Activated CD8-positive, alpha-beta T cell treated with anti-CD3 and anti-CD28 coated beads for 36 hours (primary cell): ENCODE measurements around the gene UBE3C. TPM values are rescaled to one million over a fixed set of nuclear protein-coding genes. Genes with fewer than 3 reads are reported as not detected.
"Not testable (repeated sequence)": the region's sequence is repeated elsewhere in the genome, so short reads cannot be mapped to it uniquely, and the experiment has no call there.

Source experiments
- ATAC-seq: fragments of 200-7000 bp; cut with Tn5 transposase; one replicate; pipeline ENCODE4 v1.10.0; 2021; ENCODE audit warnings: mild to moderate bottlenecking, moderate library complexity
- CTCF ChIA-PET: fragments of 350-600 bp; sonication (Branson Sonifier 250); formaldehyde crosslinking; loops from one replicate; lab custom pipeline; 2021; ENCODE audit warnings: antibody characterized with exemption; lab: Charles Lee
- POLR2A ChIA-PET: fragments of 350-600 bp; sonication (Branson Sonifier 250); formaldehyde crosslinking; loops from one replicate; lab custom pipeline; 2021; ENCODE audit warnings: antibody characterized with exemption; lab: Charles Lee
- DNase-seq: peaks from one replicate; pipeline ENCODE4 v3.0.0-alpha.2; 2020
- H3K27ac Mint-ChIP-seq: one replicate; pipeline ENCODE4 v1.8.0; 2021; ENCODE audit warnings: mild to moderate bottlenecking, mixed read lengths
- H3K27me3 Mint-ChIP-seq: one replicate; pipeline ENCODE4 v1.8.0; 2021; ENCODE audit warnings: mixed read lengths
- H3K36me3 Mint-ChIP-seq: one replicate; pipeline ENCODE4 v1.8.0; 2021; ENCODE audit warnings: low read depth, mixed read lengths
- H3K4me1 Mint-ChIP-seq: one replicate; pipeline ENCODE4 v1.8.0; 2021; ENCODE audit warnings: low read depth, mixed read lengths
- H3K4me3 Mint-ChIP-seq: one replicate; pipeline ENCODE4 v1.8.0; 2021; ENCODE audit warnings: mild to moderate bottlenecking, moderate library complexity, mixed read lengths
- H3K9me3 Mint-ChIP-seq: one replicate; pipeline ENCODE4 v1.8.0; 2021; ENCODE audit warnings: mixed read lengths
- CTCF ChIP-seq: fragments of 200-600 bp; IDR thresholded peaks from one replicate; pipeline ENCODE4 v1.8.0; 2022; ENCODE audit warnings: antibody characterized with exemption, mild to moderate bottlenecking
- intact Hi-C: fragments of 100-400 bp; cut with micrococcal nuclease; formaldehyde crosslinking; loops from one replicate; pipeline ENCODE4 v1.10.0; 2022
- total RNA-seq, 2 experiments: library from RNA; stranded (reverse); gene quantifications; one replicate each; pipeline ENCODE4 v1.2.3, GENCODE V29; 2021

The UBE3C gene
- total RNA-seq, 2 experiments from 2014 or later: 59.0 to 59.6 TPM

- intact Hi-C loops: no loop called here
- H3K36me3 Mint-ChIP-seq: peaks cover 24% of the 10 kb centered on the region
- H3K27me3 Mint-ChIP-seq: no peaks in the 10 kb centered on the region
- H3K9me3 Mint-ChIP-seq: no peaks in the 10 kb centered on the region
- no peak for TF ChIP-seq CTCF
- DNase-seq (peak; percentile 17), ATAC-seq (peak; percentile 39)
- H3K4me3 Mint-ChIP-seq: no peak overlapping the region
- peaks cover 64% of the 10 kb centered on the region for H3K4me1 Mint-ChIP-seq
- POLR2A ChIA-PET: interaction anchor here (0.6 to 1.9 kb wide), 6 partner anchors 9 to 1548 kb away, joined by 3 to 6 read pairs (median 3); partner anchors contain the start of gene UBE3C
- CTCF ChIA-PET: interaction anchor here (0.8 to 0.9 kb wide), 3 partner anchors 9 to 99 kb away, joined by 3 read pairs; no protein-coding TSS in a partner anchor
- H3K27ac Mint-ChIP-seq: peak overlapping the region; percentile 6
Measured at GRCh38 chr7:157151626-157152339, 13.1 kb downstream of the UBE3C start.

- H3K36me3 Mint-ChIP-seq: peaks cover 20% of the 10 kb centered on the region
- POLR2A ChIA-PET: interaction anchor here (0.6 to 1.9 kb wide), 3 partner anchors 9 to 1549 kb away, joined by 3 to 5 read pairs (median 3); no protein-coding TSS in a partner anchor
Measured at GRCh38 chr7:157152391-157152937, 13.7 kb downstream of the UBE3C start.

GRCh38 chr7:157153260-157153659 is 14.5 kb downstream of the UBE3C start:
- ATAC-seq (no peak), DNase-seq (no peak)
- ChIA-PET CTCF (no interaction called here), POLR2A (no interaction called here)
- Mint-ChIP-seq H3K4me1 (peaks cover 57% of the 10 kb centered on the region), H3K36me3 (peaks cover 19% of the 10 kb centered on the region), H3K27me3 (no peaks in the 10 kb centered on the region), H3K9me3 (no peaks in the 10 kb centered on the region), H3K27ac (no peak overlapping the region), H3K4me3 (no peak overlapping the region)
- intact Hi-C loops: no loop called here
- no peak for TF ChIP-seq CTCF

More at GRCh38 chr7:157152391-157152937, 13.7 kb downstream of the UBE3C start:
- Mint-ChIP-seq H3K9me3 (no peaks in the 10 kb centered on the region), H3K27ac (peak overlapping the region; percentile 6), H3K4me1 (peaks cover 61% of the 10 kb centered on the region), H3K4me3 (no peak overlapping the region), H3K27me3 (no peaks in the 10 kb centered on the region)
- no peak for ATAC-seq
- DNase-seq: no peak
- TF ChIP-seq CTCF: no peak
- intact Hi-C loops: no loop called here
- CTCF ChIA-PET: interaction anchor here (0.9 kb wide), 1 partner anchor 10 kb away, joined by 3 read pairs; no protein-coding TSS in a partner anchor

GRCh38 chr7:157155959-157156358 is 17.2 kb downstream of the UBE3C start:
- ChIA-PET POLR2A (interaction anchor here (0.6 to 1.0 kb wide), 2 partner anchors 21 to 1374 kb away, joined by 3 read pairs; no protein-coding TSS in a partner anchor), CTCF (no interaction called here)
- Mint-ChIP-seq H3K27ac (no peak overlapping the region), H3K27me3 (no peaks in the 10 kb centered on the region), H3K9me3 (no peaks in the 10 kb centered on the region), H3K36me3 (peaks cover 27% of the 10 kb centered on the region), H3K4me3 (no peak overlapping the region), H3K4me1 (peaks cover 57% of the 10 kb centered on the region)
- TF ChIP-seq CTCF: no peak
- ATAC-seq: no peak
- intact Hi-C loops: no loop called here
- no peak for DNase-seq

- no peaks in the 10 kb centered on the region for H3K9me3 Mint-ChIP-seq
- no peak for DNase-seq
- no peak for ATAC-seq
- H3K36me3 Mint-ChIP-seq: peaks cover 19% of the 10 kb centered on the region
- ChIA-PET POLR2A (no interaction called here), CTCF (interaction anchor here (0.9 to 1.4 kb wide), 3 partner anchors 17 to 92 kb away, joined by 3 read pairs; no protein-coding TSS in a partner anchor)
- no peak overlapping the region for H3K4me3 Mint-ChIP-seq
- intact Hi-C loops: no loop called here
- no peak for TF ChIP-seq CTCF
- no peak overlapping the region for H3K27ac Mint-ChIP-seq
- no peaks in the 10 kb centered on the region for H3K27me3 Mint-ChIP-seq
- peaks cover 40% of the 10 kb centered on the region for H3K4me1 Mint-ChIP-seq
Measured at GRCh38 chr7:157158400-157158799, 19.7 kb downstream of the UBE3C start.

GRCh38 chr7:157159537-157159936 is 20.8 kb downstream of the UBE3C start:
- intact Hi-C loops, H3K27me3 Mint-ChIP-seq, CTCF ChIA-PET, DNase-seq, POLR2A ChIA-PET, H3K4me3 Mint-ChIP-seq, H3K27ac Mint-ChIP-seq, H3K9me3 Mint-ChIP-seq, ATAC-seq: not testable (repeated sequence)
- Mint-ChIP-seq H3K36me3 (peaks cover 25% of the 10 kb centered on the region), H3K4me1 (peaks cover 34% of the 10 kb centered on the region)
